Stimulated activated CD4-positive, alpha-beta T cell treated with anti-CD3 and anti-CD28 coated beads, TNF-alpha, amount 100 ng/mL, for 24 hours (primary cell): ENCODE data around the gene PWWP2B.
"Not testable (repeated sequence)": the region's sequence is repeated elsewhere in the genome, so short reads cannot be mapped to it uniquely, and the experiment has no call there.

ENCODE experiments used
- DNase-seq, 3 experiments: peaks; one replicate each; pipeline ENCODE4 v3.0.0-alpha.2; 2020; ENCODE audit warnings: low read depth in 3 of 3

The PWWP2B gene

DNA sequence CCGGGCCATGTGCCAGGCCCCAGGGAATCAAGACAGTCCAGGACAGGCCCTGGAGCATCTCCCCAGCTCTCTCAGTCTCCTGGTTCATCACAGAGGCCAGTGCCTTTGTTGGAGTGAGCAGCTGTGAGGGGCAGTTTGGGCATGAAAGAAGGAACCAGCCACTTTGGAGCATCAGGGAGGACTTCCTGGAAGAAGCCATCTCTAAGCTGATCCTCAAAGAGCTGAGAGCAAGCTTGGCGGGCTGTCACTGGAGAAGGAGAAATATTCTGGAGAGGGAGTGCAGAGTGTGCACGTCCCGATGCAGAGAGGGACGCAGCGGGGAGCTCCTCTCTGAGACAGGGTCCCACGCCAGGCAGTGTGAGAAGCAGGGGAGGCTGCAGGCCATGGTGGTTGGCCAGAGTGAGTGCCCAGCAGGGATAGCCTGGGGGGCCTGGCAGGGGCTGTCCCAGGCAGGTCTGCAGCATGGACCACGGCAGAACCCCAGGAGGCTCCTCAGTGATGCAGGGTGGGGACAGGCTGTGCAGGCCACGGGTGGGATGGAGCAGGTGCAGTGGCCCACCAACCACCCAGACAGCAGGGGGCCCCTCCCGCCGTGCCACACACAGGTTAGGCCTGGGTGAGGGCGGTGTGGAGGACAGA lies 34.7 kb downstream of the PWWP2B start:
- no peak for DNase-seq

DNA sequence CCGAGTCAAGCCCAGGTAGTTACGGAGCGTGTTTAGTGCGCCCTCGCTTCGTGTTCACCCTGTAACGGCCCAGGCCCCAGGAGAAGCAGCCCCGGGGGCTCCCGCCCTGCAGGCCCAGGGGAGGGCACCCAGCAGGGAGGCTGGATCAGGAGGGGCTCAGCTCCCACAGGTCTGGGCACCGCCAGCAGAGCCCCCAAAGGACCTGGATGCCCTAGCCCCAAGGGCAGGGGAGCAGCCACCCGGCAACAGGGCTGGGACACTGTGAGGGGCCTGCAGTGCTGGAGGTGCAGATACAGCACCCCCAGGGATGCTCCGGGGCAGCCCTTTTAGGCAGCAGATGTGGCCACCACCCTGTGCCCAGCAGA lies 35.2 kb downstream of the PWWP2B start:
- DNase-seq: no peak

DNA sequence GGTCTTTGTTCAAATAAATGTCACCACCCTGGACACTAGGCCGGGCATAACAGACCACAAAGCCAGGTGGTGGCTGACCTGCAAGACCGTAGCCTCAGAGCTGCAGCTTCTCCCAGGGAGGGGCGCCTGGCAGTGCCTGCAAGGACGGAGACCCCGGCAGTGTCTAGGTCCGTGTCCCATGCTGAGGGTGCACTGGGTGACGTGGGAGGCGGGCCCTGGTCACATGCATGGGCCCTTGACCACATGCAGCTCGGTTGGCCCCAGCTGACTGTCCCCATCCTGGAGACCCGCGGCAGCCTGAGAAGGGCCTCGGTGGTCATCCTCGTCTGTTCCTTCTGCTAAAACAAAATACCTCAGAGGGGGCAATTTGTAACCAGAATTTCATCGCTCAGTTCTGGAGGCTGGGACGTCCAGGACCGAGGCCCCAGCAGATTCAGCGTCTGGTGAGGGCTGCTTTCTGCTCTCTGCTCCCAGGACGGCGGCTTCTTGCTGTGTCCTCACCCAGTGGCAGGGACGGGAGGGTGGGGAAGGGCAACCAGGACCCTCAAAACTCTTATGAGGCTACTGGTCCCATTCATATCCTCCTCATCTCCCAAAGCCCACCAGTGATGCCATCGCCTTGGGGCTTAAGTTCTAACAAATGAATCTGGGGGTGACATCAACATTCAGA lies 36.8 kb downstream of the PWWP2B start:
- no peak for DNase-seq

DNA sequence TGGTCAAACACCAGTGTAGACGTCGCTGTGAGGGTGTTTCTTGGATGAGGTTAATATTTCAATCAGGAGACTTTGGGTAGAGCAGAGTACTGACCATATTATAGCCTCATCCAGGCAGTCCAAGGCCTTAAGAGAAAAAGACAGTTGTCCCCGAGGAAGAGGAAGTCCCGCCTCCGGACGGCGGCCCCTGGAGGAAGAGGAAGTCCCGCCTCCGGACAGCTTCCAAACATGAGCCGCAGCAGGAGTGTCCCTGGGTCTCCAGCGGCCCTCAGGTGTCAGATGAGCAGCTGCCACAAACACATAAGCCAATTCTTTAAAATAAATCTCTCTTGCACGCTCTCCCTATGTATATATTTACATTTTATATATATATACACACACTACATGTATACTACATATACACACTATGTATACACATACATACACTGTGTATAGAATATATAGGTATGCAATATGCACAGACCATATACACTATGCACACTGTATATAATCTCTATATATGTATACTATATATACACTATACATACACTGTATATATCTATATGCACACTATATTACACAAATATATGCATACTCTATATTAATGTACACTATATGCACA lies 37.5 kb downstream of the PWWP2B start:
- DNase-seq: peak; percentile 41 to 67 (median 59)

DNA sequence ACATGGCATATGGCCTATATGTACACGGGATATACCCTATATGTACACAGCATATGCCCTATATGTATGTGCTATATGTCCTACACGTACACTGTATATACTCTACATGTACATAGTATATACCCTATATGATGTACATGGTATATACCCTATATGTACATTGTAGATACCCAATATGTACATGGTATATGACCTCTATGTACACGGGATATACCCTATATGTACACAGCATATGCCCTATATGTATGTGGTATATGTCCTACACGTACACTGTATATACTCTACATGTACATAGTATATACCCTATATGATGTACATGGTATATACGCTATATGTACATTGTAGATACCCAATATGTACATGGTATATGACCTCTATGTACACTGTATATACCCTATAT lies 38.3 kb downstream of the PWWP2B start:
- not testable (repeated sequence) for DNase-seq

DNA sequence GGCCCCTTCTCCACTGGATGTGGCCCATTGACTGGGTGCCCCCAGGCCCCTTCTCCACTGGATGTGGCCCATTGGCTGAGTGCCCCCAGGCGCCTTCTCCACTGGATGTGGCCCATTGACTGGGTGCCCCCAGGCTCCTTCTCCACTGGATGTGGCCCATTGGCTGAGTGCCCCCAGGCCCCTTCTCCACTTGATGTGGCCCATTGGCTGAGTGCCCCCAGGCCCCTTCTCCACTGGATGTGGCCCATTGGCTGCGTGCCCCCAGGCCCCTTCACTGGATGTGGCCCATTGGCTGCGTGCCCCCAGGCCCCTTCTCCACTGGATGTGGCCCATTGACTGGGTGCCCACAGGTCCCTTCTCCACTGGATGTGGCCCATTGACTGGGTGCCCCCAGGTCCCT lies 39.1 kb downstream of the PWWP2B start:
- not testable (repeated sequence) for DNase-seq

DNA sequence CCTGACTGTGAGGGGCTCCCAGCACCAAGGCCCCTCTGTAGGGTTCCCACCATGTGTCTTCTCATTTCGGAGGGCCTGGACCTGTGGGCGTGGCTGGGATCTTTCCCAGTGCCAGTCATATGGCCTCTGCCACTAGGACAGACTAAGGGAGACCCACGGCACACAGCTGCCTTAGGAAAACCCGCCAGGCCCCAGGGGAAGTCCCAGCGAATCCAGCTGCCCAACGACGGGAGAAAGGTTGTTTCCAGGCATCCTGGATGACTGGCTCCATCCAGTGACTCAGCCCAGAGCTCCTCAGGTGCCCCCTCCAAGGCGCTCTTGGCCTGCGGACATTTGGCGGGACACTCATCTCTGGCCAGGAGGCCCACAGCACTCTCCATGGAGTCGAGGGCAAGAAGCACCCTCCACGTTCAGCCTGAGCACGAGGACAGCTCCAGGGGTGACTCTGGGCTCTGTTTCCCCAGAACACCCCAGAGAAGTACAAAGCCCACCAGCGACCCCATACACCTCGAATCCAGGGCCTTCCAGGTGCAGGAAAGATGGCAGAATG lies 39.9 kb downstream of the PWWP2B start:
- no peak for DNase-seq

DNA sequence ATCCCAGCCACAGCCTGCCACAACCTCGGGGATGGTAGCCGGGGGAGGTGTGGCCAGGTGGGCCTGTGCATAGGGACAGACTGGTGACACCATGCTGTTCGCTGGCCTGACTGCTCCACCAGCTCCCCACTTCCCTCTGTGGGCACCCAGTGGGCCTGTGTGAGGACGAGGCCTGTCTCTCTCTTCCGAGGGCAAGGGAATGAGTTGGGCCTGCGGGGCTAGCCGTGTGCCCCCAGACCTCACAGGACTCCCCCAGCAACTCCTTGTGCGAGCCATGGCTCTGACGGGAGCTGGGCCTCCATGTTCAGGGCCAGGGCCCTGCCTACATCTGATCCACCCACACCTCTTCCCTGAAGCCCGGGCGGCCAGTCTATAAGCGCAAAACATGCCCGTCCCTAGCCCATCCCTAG lies 40.5 kb downstream of the PWWP2B start:
- no peak for DNase-seq

DNA sequence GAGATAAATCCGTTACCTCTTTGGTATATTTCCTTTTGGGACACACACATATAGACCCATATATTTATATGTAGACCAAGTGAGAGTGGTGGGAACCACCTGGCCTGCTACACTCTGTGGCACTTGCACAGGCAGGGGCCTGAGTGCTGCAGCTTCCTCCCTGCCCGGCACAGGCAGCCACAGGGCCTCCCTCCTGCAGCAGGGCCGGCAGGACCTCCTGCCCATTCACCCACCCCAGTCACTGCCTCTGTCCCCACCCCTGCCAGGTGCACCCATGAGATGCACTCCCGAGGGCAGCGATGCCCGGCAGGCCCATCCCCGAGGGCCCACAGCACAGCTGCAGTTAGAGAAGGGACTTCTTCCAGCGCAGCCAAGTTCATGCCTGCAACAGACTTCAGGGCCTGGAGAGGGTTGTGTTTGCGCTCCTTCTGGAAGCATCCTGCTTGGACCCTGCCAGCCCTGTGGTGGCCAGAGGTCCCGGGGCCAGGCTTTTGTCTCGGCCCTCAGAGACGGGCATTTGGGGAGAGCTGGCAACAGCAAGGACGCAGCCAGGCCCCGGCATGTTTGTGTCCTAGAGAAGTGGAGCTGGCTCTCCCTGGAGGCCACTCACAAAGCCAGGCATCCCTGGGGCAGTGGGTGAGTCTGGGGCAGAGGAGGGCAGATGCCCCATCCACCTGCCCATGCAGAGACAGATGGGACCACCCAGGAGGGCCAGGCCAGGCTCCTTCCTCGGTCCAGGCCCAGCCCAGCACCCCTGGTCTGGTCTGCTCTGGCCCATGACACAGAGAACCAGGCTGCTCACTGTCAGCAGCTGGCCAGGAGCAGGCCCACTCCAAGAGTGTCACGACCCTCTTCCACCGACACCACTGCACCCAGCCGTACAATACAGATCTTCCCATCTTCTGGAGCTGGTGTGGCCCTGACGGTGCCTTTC lies 41.4 kb downstream of the PWWP2B start:
- DNase-seq: no peak

DNA sequence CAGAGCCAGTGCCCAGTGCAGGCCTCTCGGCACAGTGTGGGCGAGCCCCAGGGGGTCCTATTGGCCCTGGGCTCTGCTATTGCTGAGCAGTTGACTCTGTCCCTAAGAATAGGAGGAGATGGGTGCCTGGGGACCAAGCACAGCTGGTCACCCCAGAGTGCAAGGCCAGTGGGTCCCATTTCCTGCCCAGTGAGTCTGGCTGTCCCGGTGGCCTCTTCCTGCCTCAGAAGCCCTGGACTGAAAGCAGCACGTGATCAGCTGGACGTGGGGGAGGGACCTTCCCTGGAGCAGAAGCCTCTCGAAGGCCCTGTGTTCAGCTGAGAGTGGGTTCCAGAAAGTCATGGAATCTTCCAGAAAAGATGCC lies 42.0 kb downstream of the PWWP2B start:
- DNase-seq: no peak

DNA sequence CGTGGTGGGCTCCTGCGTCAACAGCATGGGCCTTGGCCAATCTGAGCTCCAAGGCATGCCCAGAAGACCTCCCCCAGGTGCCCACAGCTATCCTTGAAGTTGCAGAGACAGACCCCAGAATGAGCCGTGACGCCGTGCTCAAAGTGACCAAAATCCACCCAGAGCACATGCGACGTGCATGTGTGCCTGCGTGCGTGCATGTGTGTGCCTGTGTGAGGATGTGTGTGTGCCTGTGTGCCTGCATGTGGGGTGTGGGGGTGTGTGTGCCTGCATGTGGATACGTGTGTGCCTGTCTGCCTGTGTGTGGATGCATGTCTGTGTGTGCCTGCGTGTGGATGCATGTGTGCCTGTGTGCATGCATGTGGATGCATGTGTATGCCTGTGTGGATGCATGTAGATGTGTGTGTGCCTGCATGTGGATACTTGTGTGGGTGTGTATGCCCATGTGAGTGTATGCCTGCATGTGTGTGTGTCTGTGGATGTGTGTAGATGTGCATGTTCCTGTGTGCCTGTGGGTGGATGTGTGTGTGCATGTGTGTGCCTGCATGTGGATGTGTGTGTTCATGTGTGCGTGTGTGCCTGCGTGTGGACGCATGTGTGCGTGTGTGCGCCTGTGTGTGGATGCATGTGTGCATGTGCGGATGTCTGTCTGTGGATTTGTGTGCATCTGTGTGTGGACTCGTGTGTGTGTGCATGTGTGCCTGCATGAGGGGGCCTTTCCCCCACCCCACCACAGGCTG lies 42.6 kb downstream of the PWWP2B start:
- no peak for DNase-seq

DNA sequence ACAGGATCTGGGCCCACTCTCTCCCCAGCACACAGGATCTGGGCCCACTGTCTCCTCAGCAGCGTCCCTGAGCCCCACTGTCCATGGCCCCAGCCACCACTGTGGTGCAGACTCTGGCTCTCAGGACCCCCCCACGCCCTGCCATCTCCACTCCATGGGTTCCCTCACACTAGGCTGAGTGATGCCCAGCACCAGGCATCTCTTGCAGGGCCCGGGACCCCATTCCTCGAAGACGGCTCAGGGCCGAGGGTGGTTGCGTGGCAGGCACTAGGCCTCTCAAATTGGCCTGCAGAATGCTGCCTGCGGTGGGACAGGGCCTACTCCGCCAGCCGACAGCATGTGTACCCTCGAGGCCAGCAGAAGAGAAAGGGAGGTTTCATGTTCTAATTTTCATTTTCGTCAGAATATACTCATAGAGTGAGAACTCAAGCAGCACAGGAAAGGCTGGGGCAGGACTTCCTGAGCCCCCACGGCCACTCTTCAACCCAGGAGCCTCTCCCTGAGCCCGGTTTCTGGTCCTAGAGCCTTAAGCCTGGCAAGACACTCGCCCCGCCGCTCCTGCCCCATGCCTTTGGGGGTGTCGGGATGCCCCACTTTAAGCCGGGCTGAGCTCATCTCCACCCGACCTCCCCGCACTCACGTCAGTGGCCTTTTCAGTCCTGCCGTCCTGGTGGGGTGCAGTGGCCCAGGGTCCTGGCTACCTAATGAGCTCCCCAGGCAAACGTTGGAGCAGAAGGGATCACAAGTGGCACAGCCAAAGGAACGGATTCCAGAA lies 44.0 kb downstream of the PWWP2B start:
- no peak for DNase-seq

DNA sequence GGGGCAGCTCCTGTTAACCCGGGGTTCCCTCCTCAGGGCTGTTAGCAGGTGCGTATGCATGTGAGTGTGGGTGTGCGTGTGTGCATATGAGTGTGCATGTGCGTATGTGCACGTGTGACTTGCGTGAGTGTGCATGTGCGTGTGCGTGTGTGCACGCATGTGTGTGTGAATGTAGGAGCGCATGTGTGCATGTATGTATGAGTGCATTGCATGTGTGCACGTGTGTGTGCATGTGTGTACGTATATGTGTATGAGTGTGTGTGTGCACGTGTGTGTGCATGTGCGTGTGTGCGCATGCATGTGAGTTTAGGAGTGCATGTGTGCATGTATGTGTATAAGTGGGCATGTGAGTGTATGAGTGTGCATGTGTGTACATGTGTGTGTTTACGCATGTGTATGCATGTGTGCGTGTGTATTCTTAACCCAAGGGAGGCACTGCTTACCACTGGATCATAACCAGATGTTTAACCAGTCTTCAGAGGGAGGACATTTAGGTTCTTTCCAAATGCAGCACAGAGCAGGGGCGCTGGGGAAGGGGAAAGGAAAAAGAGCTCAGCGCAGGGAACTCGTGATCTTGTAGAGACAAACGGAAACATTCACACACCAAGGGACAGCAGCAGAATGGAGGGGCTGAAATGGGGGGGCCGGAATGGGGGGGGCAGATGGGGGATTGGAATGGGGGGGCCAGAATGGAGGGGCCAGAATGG lies 45.0 kb downstream of the PWWP2B start:
- DNase-seq: no peak

DNA sequence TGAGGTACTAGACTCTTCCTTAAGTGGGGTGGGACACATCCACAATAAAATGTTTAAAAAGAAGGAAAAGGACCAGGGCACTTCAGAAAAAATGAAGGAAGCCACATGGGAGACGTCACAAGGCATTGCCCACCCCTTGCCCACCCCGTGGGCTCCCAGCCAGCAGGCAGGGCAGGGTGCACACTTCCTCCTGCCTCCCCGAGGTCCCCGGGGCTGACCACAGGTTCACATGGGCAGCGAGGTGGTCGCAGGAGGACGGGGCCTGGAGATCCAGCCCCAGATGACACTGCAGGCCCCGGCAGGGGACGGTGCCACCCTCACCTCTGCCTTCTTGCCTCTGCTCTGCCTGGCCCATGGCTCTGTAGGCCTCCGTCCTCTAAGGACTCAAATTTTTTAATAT lies 45.6 kb downstream of the PWWP2B start:
- DNase-seq: no peak

DNA sequence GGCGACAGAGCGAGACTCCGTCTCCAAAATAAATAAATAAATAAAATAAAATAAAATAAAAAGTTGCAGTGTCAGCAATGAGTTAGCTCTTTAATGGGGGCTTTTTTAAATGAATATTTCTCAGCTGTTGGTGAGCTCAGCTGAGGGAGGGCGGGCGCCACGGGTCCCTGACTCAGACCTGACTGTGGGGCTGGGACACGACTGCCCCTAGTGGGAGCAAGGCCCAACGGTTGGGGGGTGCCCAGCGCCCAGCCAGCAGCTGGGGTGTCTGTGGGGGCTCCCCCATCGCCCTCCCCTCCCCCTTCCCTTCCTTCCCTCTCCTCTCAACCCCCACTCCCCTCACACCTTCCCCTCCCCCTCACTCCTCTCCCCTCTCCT lies 46.6 kb downstream of the PWWP2B start:
- peak; percentile 50 to 70 (median 58) for DNase-seq

DNA sequence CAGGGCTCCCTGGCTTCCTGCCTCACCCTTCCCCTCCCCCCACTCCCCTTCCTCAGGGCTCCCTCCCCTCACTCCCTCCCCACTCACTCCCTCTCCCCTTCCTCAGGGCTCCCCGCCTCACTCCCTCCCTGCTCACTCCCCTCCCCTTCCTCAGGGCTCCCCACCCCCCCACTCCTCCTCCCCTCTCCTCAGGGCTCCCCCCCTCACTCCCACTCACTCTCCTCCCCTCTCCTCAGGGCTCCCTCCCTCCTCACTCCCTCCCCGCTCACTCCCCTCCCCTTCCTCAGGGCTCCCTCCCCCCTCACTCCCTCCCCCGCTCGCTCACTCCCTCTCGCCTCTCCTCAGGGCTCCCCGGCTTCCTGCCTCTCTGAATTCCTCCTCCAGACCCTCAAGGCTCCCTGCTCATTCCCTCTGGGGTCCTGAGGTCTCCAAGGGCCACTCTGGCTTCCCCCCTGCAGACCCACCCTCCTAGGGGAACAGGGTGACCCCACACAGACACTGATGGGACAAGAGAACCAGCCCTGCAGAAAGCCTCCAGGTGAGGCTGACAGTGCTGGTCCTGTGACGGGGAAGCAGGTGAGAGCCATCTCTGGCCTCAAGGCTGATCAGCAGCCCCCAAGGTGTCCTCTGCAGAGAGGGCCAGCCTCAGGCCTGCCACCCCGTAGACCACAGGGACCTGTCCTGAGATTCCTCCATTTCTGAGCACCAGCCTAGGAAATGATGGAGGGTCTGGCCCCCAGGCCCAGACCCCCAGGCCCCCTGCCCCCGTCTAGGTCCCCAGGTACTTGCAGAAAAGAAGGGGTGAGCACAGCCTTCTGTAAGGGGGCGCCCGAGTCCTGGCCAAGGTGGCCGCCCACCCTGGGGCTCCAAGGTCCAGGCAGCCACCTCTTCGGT lies 47.2 kb downstream of the PWWP2B start:
- peak in 1 of 3 experiments; percentile 24 for DNase-seq

DNA sequence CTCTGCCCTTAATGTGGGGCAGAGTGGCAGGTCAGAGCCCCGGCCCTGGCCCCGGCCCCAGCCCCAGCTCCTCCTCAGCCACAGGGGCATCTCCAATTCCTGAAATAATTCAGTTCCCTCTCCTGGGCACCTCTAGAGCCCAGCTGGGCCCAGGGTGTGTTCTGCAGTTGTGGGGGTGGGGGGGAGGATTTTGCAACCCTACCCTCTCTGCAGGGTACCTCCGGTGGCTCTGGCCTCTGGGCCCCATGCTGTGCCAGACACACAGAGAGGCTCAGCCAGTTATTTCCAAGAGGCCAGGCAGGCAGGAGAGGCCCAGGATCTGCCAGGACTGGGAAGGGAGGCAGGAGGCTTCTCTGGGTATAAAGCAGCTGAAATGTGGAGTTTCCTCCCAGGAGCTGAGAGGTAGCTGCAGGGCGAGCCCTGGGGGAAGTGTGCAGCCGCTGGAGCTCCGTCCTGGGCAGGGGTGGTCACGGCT lies 47.9 kb downstream of the PWWP2B start:
- DNase-seq: no peak

DNA sequence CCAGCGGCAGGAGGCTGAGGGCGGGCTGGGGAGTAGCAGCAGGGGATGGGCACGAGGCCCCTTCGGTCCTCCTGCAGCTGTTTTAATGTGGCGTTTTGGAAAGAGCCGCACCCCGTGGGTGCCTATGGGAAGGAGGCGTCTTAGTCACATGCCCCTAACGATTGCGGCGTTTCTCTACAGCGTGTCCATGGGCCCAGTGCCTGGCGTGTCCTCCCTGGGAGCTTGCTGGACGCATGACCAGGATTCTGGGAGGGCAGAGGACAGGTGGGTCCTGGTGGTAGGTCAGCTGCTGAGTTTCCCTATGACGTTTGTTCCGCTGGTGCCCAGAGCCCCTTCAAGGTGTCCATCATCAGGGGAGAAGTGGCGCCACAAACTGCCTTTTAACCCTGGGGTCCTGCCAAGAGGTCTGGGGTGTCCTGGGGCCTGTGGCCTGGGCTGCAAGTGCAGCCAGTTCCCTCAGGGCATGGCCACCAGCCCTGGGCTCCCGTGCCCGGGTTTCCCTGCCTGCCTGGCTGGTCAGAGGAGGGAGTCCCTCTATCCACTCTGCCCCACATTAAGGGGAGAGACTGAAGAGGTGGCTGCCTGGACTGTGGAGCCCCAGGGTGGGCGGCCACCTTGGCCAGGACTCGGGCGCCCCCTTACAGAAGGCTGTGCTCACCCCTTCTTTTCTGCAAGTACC lies 48.7 kb downstream of the PWWP2B start:
- DNase-seq: no peak
